Rectal smooth muscle tissue (tissue), 1 donor: Measurements from ENCODE around the gene GPER1.

ENCODE experiments used
- H3K27ac ChIP-seq: one replicate; pipeline ENCODE4 v1.7.0; 2013; ENCODE audit warnings: low read depth, low read length, inconsistent platforms
- H3K27me3 ChIP-seq: one replicate; pipeline ENCODE4 v1.7.0; 2013; ENCODE audit warnings: low read length; ENCODE audit not compliant: control insufficient read depth, insufficient read depth
- H3K36me3 ChIP-seq: one replicate; pipeline ENCODE4 v1.7.0; 2013; ENCODE audit warnings: low read length; ENCODE audit not compliant: control insufficient read depth, insufficient read depth
- H3K4me1 ChIP-seq: one replicate; pipeline ENCODE4 v1.7.0; 2013; ENCODE audit warnings: low read length; ENCODE audit not compliant: control insufficient read depth, insufficient read depth
- H3K4me3 ChIP-seq: one replicate; pipeline ENCODE4 v1.7.0; 2013; ENCODE audit warnings: low read length
- H3K9ac ChIP-seq: one replicate; pipeline ENCODE4 v1.7.0; 2013; ENCODE audit warnings: low read length

GPER1 gene

GRCh38 chr7:1090686-1091643 is 3.1 kb downstream of the GPER1 start:
- H3K4me3 ChIP-seq: no peak overlapping the region
- peaks cover 15% of the 10 kb centered on the region for H3K36me3 ChIP-seq
- peaks cover 22% of the 10 kb centered on the region for H3K4me1 ChIP-seq
- H3K27me3 ChIP-seq: no peaks in the 10 kb centered on the region
- H3K27ac ChIP-seq: no peak overlapping the region
- no peak overlapping the region for H3K9ac ChIP-seq

- peaks cover 18% of the 10 kb centered on the region for H3K4me1 ChIP-seq
Observed at GRCh38 chr7:1091644-1092027, 3.7 kb downstream of the GPER1 start.

GRCh38 chr7:1092161-1092632 is 4.3 kb downstream of the GPER1 start:
- peaks cover 15% of the 10 kb centered on the region for H3K36me3 ChIP-seq
- no peak overlapping the region for H3K9ac ChIP-seq
- no peak overlapping the region for H3K4me3 ChIP-seq
- H3K27ac ChIP-seq: no peak overlapping the region
- no peaks in the 10 kb centered on the region for H3K27me3 ChIP-seq
- H3K4me1 ChIP-seq: peaks cover 14% of the 10 kb centered on the region

More at GRCh38 chr7:1091644-1092027, 3.7 kb downstream of the GPER1 start:
- peaks cover 15% of the 10 kb centered on the region for H3K36me3 ChIP-seq
- H3K4me3 ChIP-seq: no peak overlapping the region
- H3K27me3 ChIP-seq: no peaks in the 10 kb centered on the region
- H3K9ac ChIP-seq: no peak overlapping the region
- no peak overlapping the region for H3K27ac ChIP-seq

- no peaks in the 10 kb centered on the region for H3K27me3 ChIP-seq
- peaks cover 15% of the 10 kb centered on the region for H3K36me3 ChIP-seq
- H3K4me3 ChIP-seq: no peak overlapping the region
- H3K9ac ChIP-seq: no peak overlapping the region
- H3K4me1 ChIP-seq: peaks cover 8% of the 10 kb centered on the region
- no peak overlapping the region for H3K27ac ChIP-seq
Observed at GRCh38 chr7:1092806-1093501, 5.0 kb downstream of the GPER1 start.

GRCh38 chr7:1093502-1093843 is 5.6 kb downstream of the GPER1 start:
- H3K4me1 ChIP-seq: peaks cover 4% of the 10 kb centered on the region
- no peaks in the 10 kb centered on the region for H3K27me3 ChIP-seq
- no peak overlapping the region for H3K27ac ChIP-seq
- H3K9ac ChIP-seq: no peak overlapping the region
- peaks cover 15% of the 10 kb centered on the region for H3K36me3 ChIP-seq
- no peak overlapping the region for H3K4me3 ChIP-seq

- H3K36me3 ChIP-seq: peaks cover 15% of the 10 kb centered on the region
Observed at GRCh38 chr7:1093916-1094508, 6.1 kb downstream of the GPER1 start.

GRCh38 chr7:1094870-1095269 is 7.0 kb downstream of the GPER1 start:
- Histone ChIP-seq H3K36me3 (peaks cover 15% of the 10 kb centered on the region), H3K9ac (no peak overlapping the region), H3K27me3 (no peaks in the 10 kb centered on the region), H3K27ac (no peak overlapping the region), H3K4me3 (no peak overlapping the region), H3K4me1 (peaks cover 4% of the 10 kb centered on the region)

More at GRCh38 chr7:1093916-1094508, 6.1 kb downstream of the GPER1 start:
- peaks cover 4% of the 10 kb centered on the region for H3K4me1 ChIP-seq
- no peak overlapping the region for H3K4me3 ChIP-seq
- no peak overlapping the region for H3K9ac ChIP-seq
- H3K27me3 ChIP-seq: no peaks in the 10 kb centered on the region
- no peak overlapping the region for H3K27ac ChIP-seq

- H3K9ac ChIP-seq: no peak overlapping the region
- H3K4me3 ChIP-seq: peak overlapping the region; percentile 14
- peaks cover 4% of the 10 kb centered on the region for H3K4me1 ChIP-seq
- H3K36me3 ChIP-seq: peaks cover 15% of the 10 kb centered on the region
- peak overlapping the region; percentile 37 for H3K27ac ChIP-seq
- H3K27me3 ChIP-seq: no peaks in the 10 kb centered on the region
Observed at GRCh38 chr7:1095621-1096155, 7.8 kb downstream of the GPER1 start.

GRCh38 chr7:1096156-1097119 is 8.5 kb downstream of the GPER1 start:
- Histone ChIP-seq H3K4me3 (peak overlapping the region; percentile 14), H3K27ac (no peak overlapping the region), H3K27me3 (no peaks in the 10 kb centered on the region), H3K9ac (no peak overlapping the region), H3K36me3 (peaks cover 15% of the 10 kb centered on the region), H3K4me1 (peaks cover 4% of the 10 kb centered on the region)

GRCh38 chr7:1097120-1097504 is 9.2 kb downstream of the GPER1 start:
- Histone ChIP-seq H3K4me3 (no peak overlapping the region), H3K27ac (no peak overlapping the region), H3K9ac (no peak overlapping the region)

GRCh38 chr7:1098243-1099153 is 10.6 kb downstream of the GPER1 start:
- Histone ChIP-seq H3K36me3 (no peaks in the 10 kb centered on the region), H3K4me1 (peaks cover 4% of the 10 kb centered on the region), H3K9ac (no peak overlapping the region), H3K4me3 (no peak overlapping the region), H3K27ac (no peak overlapping the region), H3K27me3 (no peaks in the 10 kb centered on the region)

More at GRCh38 chr7:1097120-1097504, 9.2 kb downstream of the GPER1 start:
- H3K4me1 ChIP-seq: peaks cover 4% of the 10 kb centered on the region
- peaks cover 8% of the 10 kb centered on the region for H3K36me3 ChIP-seq
- no peaks in the 10 kb centered on the region for H3K27me3 ChIP-seq
